Peyer's patch (tissue), 4 donors: Measurements from ENCODE around the gene SUPT3H. TPM values are rescaled to one million over a fixed set of nuclear protein-coding genes. Genes with fewer than 3 reads are reported as not detected.

Source experiments
- DNase-seq, 3 donors: peaks; one replicate each; pipeline ENCODE4 v3.0.0-alpha.2; 2017 to 2019
- H3K27ac ChIP-seq, 4 donors: fragments of 200-600 bp; sonication (generic); one replicate each; pipeline ENCODE4 v1.5.1; 2016 to 2019
- H3K27me3 ChIP-seq, 2 donors: fragments of 200-600 bp; sonication (generic); one replicate each; pipeline ENCODE4 v1.5.1; 2019
- H3K36me3 ChIP-seq, 3 donors: fragments of 200-600 bp; sonication (generic); one replicate each; pipeline ENCODE4 v1.5.1; 2016 to 2019
- H3K4me1 ChIP-seq, 4 donors: fragments of 200-600 bp; sonication (generic); one replicate each; pipeline ENCODE4 v1.5.1; 2016 to 2019
- H3K4me3 ChIP-seq, 4 donors: fragments of 200-600 bp; sonication (generic); 1 replicate in 3 of 4; 2 replicates in 1 of 4; pipeline ENCODE4 v1.5.1; 2016 to 2019; ENCODE audit warnings: mild to moderate bottlenecking in 1 of 4
- H3K9me3 ChIP-seq, 4 donors: fragments of 200-600 bp; sonication (generic); one replicate each; pipeline ENCODE4 v1.5.1; 2016 to 2019; ENCODE audit warnings: mild to moderate bottlenecking in 1 of 4
- POLR2A ChIP-seq, 2 donors: fragments of 450-650 bp; IDR thresholded peaks; one replicate each; pipeline ENCODE4 v1.5.1; 2017; ENCODE audit warnings: antibody characterized with exemption in 2 of 2, mild to moderate bottlenecking in 2 of 2, moderate library complexity in 2 of 2
- total RNA-seq, 4 donors: library from RNA; depleted of rRNA; stranded (reverse); fragments of >200 nt; gene quantifications; one replicate each; pipeline ENCODE4 v1.1.0, GENCODE V29; 2016
- TF ChIP-seq, protein P1 (sequence below), 6 experiments: fragments of 450-650 bp in 4 of 6; fragments of 200-600 bp in 2 of 6; sonication (generic) in 1 of 6; IDR thresholded peaks; one replicate each; pipeline ENCODE4 v1.5.1; 2017 to 2019; ENCODE audit warnings: antibody characterized with exemption in 6 of 6, mild to moderate bottlenecking in 3 of 6, moderate library complexity in 1 of 6

The SUPT3H gene
- total RNA-seq, 4 donors from 2014 or later = 2.0 to 17.3 (median 2.7) TPM

DNA sequence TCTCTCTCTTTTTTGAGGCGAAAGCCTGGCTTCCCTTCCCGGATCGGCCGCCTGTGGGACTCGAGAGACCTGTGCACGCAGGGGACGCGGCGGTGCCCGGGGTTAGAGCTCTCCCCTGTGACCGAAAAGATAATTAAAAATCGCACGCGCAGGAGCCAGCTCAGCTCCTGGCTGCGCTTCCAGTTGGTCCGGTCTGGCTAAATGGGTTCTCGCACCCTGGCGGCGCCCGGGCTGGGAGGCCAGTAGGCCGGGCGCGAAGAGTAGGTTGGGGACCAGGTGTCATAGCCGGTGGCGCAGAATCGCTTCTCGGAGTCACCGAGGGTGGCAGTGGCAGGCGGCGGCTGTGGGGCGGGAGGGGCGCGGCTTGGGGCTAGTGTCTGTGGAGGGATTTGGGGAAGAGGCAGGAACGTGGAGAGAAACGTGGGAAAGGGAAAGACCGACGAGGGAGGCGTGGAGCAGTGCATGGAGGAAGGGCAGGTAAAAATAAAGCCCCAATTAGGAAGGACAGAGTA is 41.9 kb upstream of the SUPT3H start:
- H3K4me1 ChIP-seq = peaks cover 0 to 26% (median 6%) of the 10 kb centered on the region in 4 donors
- peak; percentile 63 to 82 (median 64) for DNase-seq
- no peak for TF ChIP-seq POLR2A (IDR thresholded peaks at IDR 0.05)
- TF ChIP-seq, protein P1, sequence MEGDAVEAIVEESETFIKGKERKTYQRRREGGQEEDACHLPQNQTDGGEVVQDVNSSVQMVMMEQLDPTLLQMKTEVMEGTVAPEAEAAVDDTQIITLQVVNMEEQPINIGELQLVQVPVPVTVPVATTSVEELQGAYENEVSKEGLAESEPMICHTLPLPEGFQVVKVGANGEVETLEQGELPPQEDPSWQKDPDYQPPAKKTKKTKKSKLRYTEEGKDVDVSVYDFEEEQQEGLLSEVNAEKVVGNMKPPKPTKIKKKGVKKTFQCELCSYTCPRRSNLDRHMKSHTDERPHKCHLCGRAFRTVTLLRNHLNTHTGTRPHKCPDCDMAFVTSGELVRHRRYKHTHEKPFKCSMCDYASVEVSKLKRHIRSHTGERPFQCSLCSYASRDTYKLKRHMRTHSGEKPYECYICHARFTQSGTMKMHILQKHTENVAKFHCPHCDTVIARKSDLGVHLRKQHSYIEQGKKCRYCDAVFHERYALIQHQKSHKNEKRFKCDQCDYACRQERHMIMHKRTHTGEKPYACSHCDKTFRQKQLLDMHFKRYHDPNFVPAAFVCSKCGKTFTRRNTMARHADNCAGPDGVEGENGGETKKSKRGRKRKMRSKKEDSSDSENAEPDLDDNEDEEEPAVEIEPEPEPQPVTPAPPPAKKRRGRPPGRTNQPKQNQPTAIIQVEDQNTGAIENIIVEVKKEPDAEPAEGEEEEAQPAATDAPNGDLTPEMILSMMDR (IDR thresholded peaks at IDR 0.05) = peak in 4 of 6 experiments; percentile 28 to 48 (median 38)
- H3K9me3 ChIP-seq = no peaks in the 10 kb centered on the region
- H3K27ac ChIP-seq = peak overlapping the region in 2 of 4 donors; percentile 84 to 92
- H3K4me3 ChIP-seq = peak overlapping the region; percentile 33 to 81 (median 61)
- peaks cover 0 to 26% of the 10 kb centered on the region in 2 donors for H3K27me3 ChIP-seq
- no peaks in the 10 kb centered on the region for H3K36me3 ChIP-seq

DNA sequence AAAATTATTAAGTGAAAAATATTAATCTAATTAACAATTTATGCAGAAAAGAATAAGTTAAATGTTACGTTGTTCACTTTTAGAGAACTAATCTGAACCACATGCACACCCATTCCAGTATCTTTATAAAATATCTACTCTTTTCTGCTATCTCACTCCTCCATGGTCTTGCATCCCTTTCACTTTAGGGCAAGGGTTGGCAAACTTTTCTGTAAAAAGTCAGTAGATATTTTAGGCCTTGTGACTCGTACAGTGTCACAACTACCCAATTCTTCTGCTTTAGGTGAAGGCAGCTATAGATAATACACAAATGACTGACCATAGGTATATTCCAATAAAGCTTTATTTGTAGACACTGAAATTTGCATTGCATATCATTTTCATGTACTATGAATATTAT is 39.7 kb upstream of the SUPT3H start:
- TF ChIP-seq, protein P1 (IDR thresholded peaks at IDR 0.05) = no peak
- TF ChIP-seq POLR2A (IDR thresholded peaks at IDR 0.05) = no peak
- Histone ChIP-seq H3K36me3 (no peaks in the 10 kb centered on the region), H3K27ac (no peak overlapping the region), H3K4me3 (no peak overlapping the region), H3K4me1 (peaks cover 0 to 14% (median 2%) of the 10 kb centered on the region in 4 donors), H3K27me3 (peaks cover 0 to 18% of the 10 kb centered on the region in 2 donors), H3K9me3 (no peaks in the 10 kb centered on the region)
- DNase-seq = no peak

DNA sequence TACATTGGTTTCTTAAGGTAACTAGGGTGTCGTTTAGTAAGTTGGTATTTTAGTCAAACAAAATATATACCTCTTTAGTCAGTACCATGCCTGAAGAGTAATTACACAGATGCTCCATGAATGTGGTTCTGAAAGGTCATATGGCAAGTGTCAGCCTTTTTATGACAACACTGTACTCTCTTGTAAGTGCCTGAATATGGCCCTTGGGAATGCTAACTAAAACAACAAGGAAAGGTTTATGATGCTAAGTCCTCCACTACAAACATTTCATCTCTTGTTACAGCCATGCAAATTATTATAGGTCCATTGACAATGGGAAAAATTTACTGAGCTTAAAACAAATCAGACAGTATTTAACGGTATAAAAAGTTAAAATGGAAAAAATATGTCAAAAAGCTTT is 39.0 kb upstream of the SUPT3H start:
- DNase-seq = no peak
- TF ChIP-seq, protein P1 (IDR thresholded peaks at IDR 0.05) = no peak
- no peak for TF ChIP-seq POLR2A (IDR thresholded peaks at IDR 0.05)
- Histone ChIP-seq H3K4me1 (peaks cover 0 to 14% (median 2%) of the 10 kb centered on the region in 4 donors), H3K9me3 (no peaks in the 10 kb centered on the region), H3K36me3 (no peaks in the 10 kb centered on the region), H3K4me3 (no peak overlapping the region), H3K27ac (no peak overlapping the region), H3K27me3 (peaks cover 0 to 18% of the 10 kb centered on the region in 2 donors)

DNA sequence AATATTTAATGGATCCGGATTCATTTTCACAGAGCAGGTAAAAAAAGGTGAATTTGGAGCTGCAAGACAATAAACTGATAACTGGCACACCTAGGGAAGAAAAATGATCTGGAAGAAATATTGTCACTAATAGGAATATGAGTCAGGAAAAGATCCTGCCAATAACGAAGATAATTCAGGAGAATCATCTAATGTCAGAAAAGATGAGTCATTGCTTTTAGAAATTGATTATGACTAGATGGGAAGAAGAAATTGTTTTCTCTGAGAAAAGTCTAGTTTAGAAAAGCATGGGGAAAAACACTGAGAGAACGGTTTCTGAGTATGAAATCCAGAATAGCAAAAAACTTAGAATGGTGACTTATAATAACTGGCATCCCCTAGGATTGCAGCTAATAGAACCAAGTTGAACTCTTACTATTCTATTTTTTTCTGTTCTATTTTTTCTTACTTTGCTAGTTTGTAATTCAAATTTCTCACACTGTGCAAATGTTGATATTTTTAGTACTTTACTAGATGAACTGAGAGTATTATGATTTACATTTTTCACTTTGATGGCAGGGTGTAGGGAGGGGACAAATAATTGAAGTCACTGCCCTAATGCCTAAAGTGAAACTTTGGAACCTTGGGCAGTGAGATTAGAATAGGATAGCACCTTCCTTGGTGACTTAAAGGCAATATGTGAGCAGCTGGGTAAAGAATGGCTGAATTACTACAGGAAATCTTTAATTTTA is 38.2 kb upstream of the SUPT3H start:
- Histone ChIP-seq H3K9me3 (no peaks in the 10 kb centered on the region), H3K4me1 (peaks cover 0 to 13% (median 2%) of the 10 kb centered on the region in 4 donors), H3K27ac (no peak overlapping the region), H3K4me3 (no peak overlapping the region), H3K27me3 (peaks cover 0 to 18% of the 10 kb centered on the region in 2 donors), H3K36me3 (no peaks in the 10 kb centered on the region)
- no peak for TF ChIP-seq POLR2A (IDR thresholded peaks at IDR 0.05)
- TF ChIP-seq, protein P1 (IDR thresholded peaks at IDR 0.05) = no peak
- DNase-seq = no peak

DNA sequence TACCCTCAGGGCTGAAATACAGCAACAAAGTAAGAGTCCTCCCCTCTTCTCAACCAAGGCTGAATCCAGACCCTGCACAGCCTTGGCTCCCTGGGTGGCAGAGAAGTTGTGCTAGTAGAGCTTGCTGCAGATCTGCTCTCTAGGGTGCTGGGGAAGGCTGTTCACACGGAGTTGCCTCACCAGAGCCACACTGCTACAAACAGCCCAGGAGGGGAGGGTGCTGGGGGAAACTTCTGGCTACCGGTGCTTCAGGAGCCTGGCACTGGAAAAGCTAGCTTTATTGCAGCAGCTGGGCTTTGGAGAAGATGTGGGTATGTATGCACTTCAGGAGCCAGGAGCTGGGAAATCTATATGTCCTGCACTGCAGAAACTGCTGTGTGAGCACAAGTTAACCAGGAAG is 37.6 kb upstream of the SUPT3H start:
- Histone ChIP-seq H3K9me3 (no peaks in the 10 kb centered on the region), H3K36me3 (no peaks in the 10 kb centered on the region), H3K4me1 (peaks cover 0 to 7% (median 2%) of the 10 kb centered on the region in 4 donors), H3K27ac (no peak overlapping the region), H3K4me3 (no peak overlapping the region), H3K27me3 (peaks cover 0 to 11% of the 10 kb centered on the region in 2 donors)
- no peak for DNase-seq
- no peak for TF ChIP-seq POLR2A (IDR thresholded peaks at IDR 0.05)
- TF ChIP-seq, protein P1 (IDR thresholded peaks at IDR 0.05) = no peak
